Measurements from ENCODE around the gene EARS2. TPM values are rescaled to one million over a fixed set of nuclear protein-coding genes. Genes with fewer than 3 reads are reported as not detected.

The EARS2 gene
- total and polyA plus RNA-seq, 4 donors: 17.7 to 25.7 (median 22.3) TPM

GRCh38 chr16:23561586-23561985, 4.4 kb upstream of the EARS2 start:
- H3K4me3 ChIP-seq: no peak overlapping the region
- 86 to 91% methylated on average over 5 of the region's 5 CpGs for WGBS, 2 donors
- no peaks in the 10 kb centered on the region for H3K9me3 ChIP-seq (ENCODE audit: control insufficient read depth in 4 of 4, insufficient read depth in 3 of 4, low read length in 3 of 4)
- peaks cover 27 to 48% (median 38%) of the 10 kb centered on the region in 4 donors for H3K36me3 ChIP-seq (ENCODE audit: control insufficient read depth in 4 of 4, insufficient read depth in 4 of 4, low read length in 4 of 4)
- no peak overlapping the region for H3K27ac ChIP-seq (ENCODE audit: low read depth in 1 of 2, low read length in 1 of 2)
- DNase-seq (no peak), ATAC-seq (ENCODE audit: insufficient read depth, low FRiP score) (no peak)
- no peak for TF ChIP-seq CTCF (IDR thresholded peaks at IDR 0.05; ENCODE audit: control extremely low read depth, extremely low read depth)
- H3K9ac ChIP-seq (ENCODE audit: insufficient read depth in 1 of 2, low read length in 2 of 2): no peak overlapping the region
- no peaks in the 10 kb centered on the region for H3K27me3 ChIP-seq (ENCODE audit: control insufficient read depth in 3 of 3, insufficient read depth in 3 of 3, low read length in 2 of 3)
- H3K4me1 ChIP-seq (ENCODE audit: control insufficient read depth in 5 of 5, insufficient read depth in 5 of 5, low read length in 5 of 5): peaks cover 0 to 10% (median 10%) of the 10 kb centered on the region in 5 donors

DNA sequence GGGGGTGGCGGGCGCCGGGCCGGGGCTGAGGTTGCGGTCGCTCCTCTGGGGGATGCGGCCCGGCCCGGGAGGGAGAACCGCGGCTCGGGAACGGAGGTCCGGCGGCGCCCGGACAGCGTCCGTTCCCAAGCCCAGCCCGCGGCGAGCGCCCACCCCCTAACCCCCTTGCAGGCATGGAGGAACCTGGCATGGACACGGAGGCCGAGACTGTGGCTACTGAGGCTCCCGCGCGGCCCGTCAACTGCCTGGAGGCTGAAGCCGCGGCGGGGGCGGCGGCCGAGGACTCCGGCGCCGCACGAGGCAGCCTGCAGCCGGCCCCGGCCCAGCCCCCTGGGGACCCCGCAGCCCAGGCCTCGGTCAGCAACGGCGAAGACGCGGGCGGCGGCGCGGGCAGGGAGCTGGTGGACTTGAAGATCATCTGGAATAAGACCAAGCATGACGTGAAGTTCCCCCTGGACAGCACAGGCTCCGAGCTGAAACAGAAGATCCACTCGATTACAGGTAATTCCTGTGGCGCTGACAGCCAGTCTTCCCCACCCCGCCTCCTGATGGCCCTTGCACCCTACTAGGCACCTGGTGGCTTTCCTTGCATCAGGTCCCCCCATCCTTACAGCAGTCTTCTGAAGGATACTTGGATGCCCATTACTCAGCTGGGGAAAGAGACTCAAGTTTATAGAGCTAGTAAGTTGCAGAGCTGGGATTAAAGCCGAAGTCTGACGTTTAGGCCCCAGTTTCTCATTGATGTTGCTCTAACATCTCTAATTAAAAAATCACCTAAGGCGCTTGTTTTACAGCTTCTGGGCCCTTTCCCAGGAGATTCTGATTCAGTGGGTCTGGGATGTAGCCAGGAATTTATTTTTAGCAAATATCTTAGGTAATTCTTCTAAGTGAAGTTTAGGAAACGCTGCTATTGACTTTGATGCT, 891 bp upstream of the EARS2 start:
- ATAC-seq (ENCODE audit: insufficient read depth, low FRiP score) (peak; percentile 2), DNase-seq (peak; percentile 22 to 36 (median 27))
- H3K4me1 ChIP-seq (ENCODE audit: control insufficient read depth in 5 of 5, insufficient read depth in 5 of 5, low read length in 5 of 5): peaks cover 0 to 10% (median 10%) of the 10 kb centered on the region in 5 donors
- H3K27ac ChIP-seq (ENCODE audit: low read depth in 1 of 2, low read length in 1 of 2): peak overlapping the region; percentile 92 to 95
- WGBS, 2 donors: 2 to 4% methylated on average over 38 to 60 of the region's 60 CpGs
- H3K27me3 ChIP-seq (ENCODE audit: control insufficient read depth in 3 of 3, insufficient read depth in 3 of 3, low read length in 2 of 3): no peaks in the 10 kb centered on the region
- peak overlapping the region; percentile 95 for H3K4me3 ChIP-seq
- peaks cover 10 to 24% (median 17%) of the 10 kb centered on the region in 4 donors for H3K36me3 ChIP-seq (ENCODE audit: control insufficient read depth in 4 of 4, insufficient read depth in 4 of 4, low read length in 4 of 4)
- no peak for TF ChIP-seq CTCF (IDR thresholded peaks at IDR 0.05; ENCODE audit: control extremely low read depth, extremely low read depth)
- peak overlapping the region; percentile 76 to 91 for H3K9ac ChIP-seq (ENCODE audit: insufficient read depth in 1 of 2, low read length in 2 of 2)
- no peaks in the 10 kb centered on the region for H3K9me3 ChIP-seq (ENCODE audit: control insufficient read depth in 4 of 4, insufficient read depth in 3 of 4, low read length in 3 of 4)

DNA sequence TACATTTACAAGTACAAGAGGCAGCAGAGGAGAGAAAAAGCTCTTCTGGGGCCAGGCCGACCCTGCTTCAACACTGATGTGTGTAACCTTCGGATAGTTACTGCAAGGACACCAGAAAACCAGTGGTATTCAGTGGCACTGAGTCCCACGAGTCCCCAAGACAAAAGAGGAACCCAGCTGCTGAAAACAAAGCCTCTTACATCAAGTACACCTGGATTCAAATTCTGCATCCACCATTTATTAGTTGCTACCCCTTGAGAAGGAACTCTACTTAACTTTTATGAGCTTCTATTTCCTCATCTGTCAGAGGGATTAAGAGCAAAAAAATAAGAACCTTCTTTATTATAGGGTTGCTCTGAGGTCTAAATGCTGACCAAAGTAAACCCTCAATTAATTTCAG, 2.6 kb downstream of the EARS2 start:
- H3K9me3 ChIP-seq (ENCODE audit: control insufficient read depth in 4 of 4, insufficient read depth in 3 of 4, low read length in 3 of 4): no peaks in the 10 kb centered on the region
- no peak overlapping the region for H3K27ac ChIP-seq (ENCODE audit: low read depth in 1 of 2, low read length in 1 of 2)
- no peak for TF ChIP-seq CTCF (IDR thresholded peaks at IDR 0.05; ENCODE audit: control extremely low read depth, extremely low read depth)
- WGBS, 2 donors: 79 to 86% methylated on average over 3 of the region's 3 CpGs
- no peak overlapping the region for H3K9ac ChIP-seq (ENCODE audit: insufficient read depth in 1 of 2, low read length in 2 of 2)
- peaks cover 11 to 25% (median 22%) of the 10 kb centered on the region in 4 donors for H3K36me3 ChIP-seq (ENCODE audit: control insufficient read depth in 4 of 4, insufficient read depth in 4 of 4, low read length in 4 of 4)
- no peak for DNase-seq
- no peaks in the 10 kb centered on the region for H3K27me3 ChIP-seq (ENCODE audit: control insufficient read depth in 3 of 3, insufficient read depth in 3 of 3, low read length in 2 of 3)
- no peak overlapping the region for H3K4me3 ChIP-seq
- H3K4me1 ChIP-seq (ENCODE audit: control insufficient read depth in 5 of 5, insufficient read depth in 5 of 5, low read length in 5 of 5): peaks cover 0 to 10% (median 10%) of the 10 kb centered on the region in 5 donors
- ATAC-seq (ENCODE audit: insufficient read depth, low FRiP score): no peak

Data from lung (tissue), 12 donors.